ENCODE data around the gene NUDT14.

Gene NUDT14

DNA sequence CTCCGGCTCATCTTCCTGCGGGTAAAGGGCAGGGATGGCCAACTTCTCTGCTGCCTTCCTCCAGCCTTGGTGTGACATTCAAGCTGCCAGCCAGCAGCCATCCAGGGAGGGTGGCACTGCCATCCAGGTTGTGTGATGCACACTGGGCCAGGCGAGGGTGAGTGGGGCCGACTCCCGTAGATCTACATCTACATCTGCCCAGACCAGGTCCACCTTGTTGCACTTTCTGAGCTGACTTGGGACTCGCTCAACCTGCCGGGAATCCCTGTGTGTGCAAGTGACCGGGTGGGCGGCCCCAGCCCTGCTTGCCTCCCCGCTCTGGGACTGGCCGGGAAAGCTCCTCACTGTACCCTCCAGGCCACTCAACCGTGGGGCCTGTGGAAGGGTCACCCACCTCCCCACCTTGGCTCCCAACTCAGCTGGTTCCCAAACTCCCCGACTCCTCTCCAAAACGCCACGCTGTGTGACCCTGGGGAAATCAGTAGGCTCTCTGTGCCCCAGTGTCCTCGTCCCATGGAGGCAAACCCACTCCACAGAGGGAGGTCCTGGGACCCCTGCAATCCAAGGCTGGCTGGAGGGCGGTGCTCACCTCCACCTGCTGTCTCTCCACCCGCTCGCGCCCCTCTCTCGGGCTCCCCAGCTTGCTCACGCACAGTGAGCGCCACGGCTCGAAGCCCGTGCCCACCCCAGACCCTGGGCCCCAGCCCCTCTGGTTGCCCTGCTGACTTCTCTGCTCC lies 27.2 kb downstream of the NUDT14 start:
- Histone ChIP-seq H3K36me3 (ENCODE audit: low read depth) (peaks cover 11% of the 10 kb centered on the region), H3K9me3 (ENCODE audit: severe bottlenecking) (no peaks in the 10 kb centered on the region), H3K27ac (ENCODE audit: poor library complexity, severe bottlenecking) (no peak overlapping the region), H3K4me3 (ENCODE audit: severe bottlenecking) (no peak overlapping the region), H3K27me3 (ENCODE audit: insufficient read depth, poor library complexity, severe bottlenecking) (no peaks in the 10 kb centered on the region), H3K4me1 (ENCODE audit: insufficient read depth, poor library complexity, severe bottlenecking) (no peaks in the 10 kb centered on the region)
- ATAC-seq (ENCODE audit: low read depth) (0 out of 3 replicates have a peak, but pooled peaks have one; percentile 4), DNase-seq (ENCODE audit: low spot score) (peak; percentile 71)
- TF ChIP-seq, protein P1, sequence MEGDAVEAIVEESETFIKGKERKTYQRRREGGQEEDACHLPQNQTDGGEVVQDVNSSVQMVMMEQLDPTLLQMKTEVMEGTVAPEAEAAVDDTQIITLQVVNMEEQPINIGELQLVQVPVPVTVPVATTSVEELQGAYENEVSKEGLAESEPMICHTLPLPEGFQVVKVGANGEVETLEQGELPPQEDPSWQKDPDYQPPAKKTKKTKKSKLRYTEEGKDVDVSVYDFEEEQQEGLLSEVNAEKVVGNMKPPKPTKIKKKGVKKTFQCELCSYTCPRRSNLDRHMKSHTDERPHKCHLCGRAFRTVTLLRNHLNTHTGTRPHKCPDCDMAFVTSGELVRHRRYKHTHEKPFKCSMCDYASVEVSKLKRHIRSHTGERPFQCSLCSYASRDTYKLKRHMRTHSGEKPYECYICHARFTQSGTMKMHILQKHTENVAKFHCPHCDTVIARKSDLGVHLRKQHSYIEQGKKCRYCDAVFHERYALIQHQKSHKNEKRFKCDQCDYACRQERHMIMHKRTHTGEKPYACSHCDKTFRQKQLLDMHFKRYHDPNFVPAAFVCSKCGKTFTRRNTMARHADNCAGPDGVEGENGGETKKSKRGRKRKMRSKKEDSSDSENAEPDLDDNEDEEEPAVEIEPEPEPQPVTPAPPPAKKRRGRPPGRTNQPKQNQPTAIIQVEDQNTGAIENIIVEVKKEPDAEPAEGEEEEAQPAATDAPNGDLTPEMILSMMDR (IDR thresholded peaks at IDR 0.05; ENCODE audit: poor library complexity, severe bottlenecking): no peak

GRCh38 chr14:105153331-105153731 lies 27.8 kb downstream of the NUDT14 start:
- no peak overlapping the region for H3K27ac ChIP-seq (ENCODE audit: poor library complexity, severe bottlenecking)

DNA sequence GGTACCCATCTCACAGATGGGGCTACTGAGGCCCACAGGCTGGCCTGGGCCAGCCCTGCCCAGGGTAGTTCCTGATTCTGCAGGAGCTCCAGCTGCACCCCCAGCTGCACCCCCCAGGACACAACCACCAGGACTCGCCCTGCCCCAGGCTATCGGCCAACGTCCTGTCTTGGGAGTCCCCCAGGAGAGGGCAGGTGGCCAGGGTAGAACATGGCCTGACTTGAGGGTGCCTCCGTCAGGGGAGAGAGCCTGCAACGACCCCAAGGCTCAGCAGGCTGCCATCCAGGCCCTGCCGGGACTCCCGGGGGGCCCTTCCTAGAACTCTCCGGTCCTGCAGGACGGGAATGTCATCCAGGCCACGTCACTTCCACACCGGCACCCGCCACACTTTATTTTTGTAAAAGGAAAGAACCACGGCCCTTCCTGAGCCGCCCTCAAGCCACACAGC lies 28.3 kb downstream of the NUDT14 start:
- TF ChIP-seq, protein P1 (IDR thresholded peaks at IDR 0.05; ENCODE audit: poor library complexity, severe bottlenecking): no peak
- Histone ChIP-seq H3K4me1 (ENCODE audit: insufficient read depth, poor library complexity, severe bottlenecking) (no peaks in the 10 kb centered on the region), H3K27me3 (ENCODE audit: insufficient read depth, poor library complexity, severe bottlenecking) (no peaks in the 10 kb centered on the region), H3K9me3 (ENCODE audit: severe bottlenecking) (no peaks in the 10 kb centered on the region), H3K27ac (ENCODE audit: poor library complexity, severe bottlenecking) (no peak overlapping the region), H3K4me3 (ENCODE audit: severe bottlenecking) (no peak overlapping the region), H3K36me3 (ENCODE audit: low read depth) (peaks cover 11% of the 10 kb centered on the region)
- ATAC-seq (ENCODE audit: low read depth): no peak
- peak; percentile 72 for DNase-seq (ENCODE audit: low spot score)

More at GRCh38 chr14:105153331-105153731, 27.8 kb downstream of the NUDT14 start:
- H3K36me3 ChIP-seq (ENCODE audit: low read depth): peaks cover 11% of the 10 kb centered on the region
- ATAC-seq (ENCODE audit: low read depth): no peak
- DNase-seq (ENCODE audit: low spot score): peak; percentile 74
- H3K4me3 ChIP-seq (ENCODE audit: severe bottlenecking): no peak overlapping the region
- H3K4me1 ChIP-seq (ENCODE audit: insufficient read depth, poor library complexity, severe bottlenecking): no peaks in the 10 kb centered on the region
- H3K27me3 ChIP-seq (ENCODE audit: insufficient read depth, poor library complexity, severe bottlenecking): no peaks in the 10 kb centered on the region
- H3K9me3 ChIP-seq (ENCODE audit: severe bottlenecking): no peaks in the 10 kb centered on the region
- TF ChIP-seq, protein P1 (IDR thresholded peaks at IDR 0.05; ENCODE audit: poor library complexity, severe bottlenecking): no peak

DNA sequence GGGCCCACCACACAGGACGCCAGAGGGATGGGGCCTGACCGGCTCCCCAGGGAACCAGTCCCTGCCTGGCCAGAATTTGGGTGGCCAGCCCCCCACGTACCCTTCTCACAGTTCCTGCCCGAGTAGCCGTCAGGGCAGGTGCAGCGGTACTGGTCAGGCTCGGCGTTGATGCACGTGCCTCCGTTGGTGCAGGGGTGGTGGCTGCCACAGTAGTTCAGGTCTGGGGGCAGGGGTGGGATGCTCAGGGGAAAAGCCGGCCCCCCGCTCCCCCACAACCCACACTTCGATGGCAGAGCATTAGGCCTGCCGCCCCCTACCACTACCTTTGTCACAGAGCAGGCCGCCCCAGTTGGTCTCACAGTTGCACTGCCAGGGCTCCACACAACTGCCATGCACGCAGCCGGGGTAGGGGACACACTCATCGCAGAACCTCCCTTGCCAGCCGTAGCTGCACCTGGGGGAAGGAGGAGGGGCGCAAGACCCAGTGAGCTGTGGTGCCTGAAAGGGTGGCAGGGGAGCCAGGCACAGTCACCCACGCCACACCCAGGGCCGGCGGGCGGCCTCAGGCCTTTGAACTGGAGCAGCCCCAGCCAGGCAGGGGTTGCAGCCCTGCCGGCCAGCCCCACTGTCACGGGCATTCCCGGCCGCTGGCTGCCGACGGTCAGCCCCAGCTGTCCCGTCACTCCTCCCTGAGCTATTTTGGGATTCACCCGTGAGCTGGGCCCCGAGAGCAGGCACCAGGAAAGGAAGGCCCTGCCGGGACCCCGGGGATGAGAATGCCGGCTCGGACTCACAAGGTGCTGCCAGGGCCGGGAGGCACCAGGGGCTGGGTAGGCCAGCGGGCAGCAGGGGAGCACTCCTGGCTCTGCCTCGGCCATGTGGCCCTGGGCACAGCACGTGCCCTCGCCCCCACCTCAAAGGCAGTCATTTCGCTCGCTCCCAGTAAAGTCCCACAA lies 29.0 kb downstream of the NUDT14 start:
- DNase-seq (ENCODE audit: low spot score) (peak; percentile 78), ATAC-seq (ENCODE audit: low read depth) (no peak)
- no peak overlapping the region for H3K4me3 ChIP-seq (ENCODE audit: severe bottlenecking)
- H3K4me1 ChIP-seq (ENCODE audit: insufficient read depth, poor library complexity, severe bottlenecking): no peaks in the 10 kb centered on the region
- no peak overlapping the region for H3K27ac ChIP-seq (ENCODE audit: poor library complexity, severe bottlenecking)
- no peaks in the 10 kb centered on the region for H3K9me3 ChIP-seq (ENCODE audit: severe bottlenecking)
- H3K36me3 ChIP-seq (ENCODE audit: low read depth): peaks cover 13% of the 10 kb centered on the region
- TF ChIP-seq, protein P1 (IDR thresholded peaks at IDR 0.05; ENCODE audit: poor library complexity, severe bottlenecking): no peak
- H3K27me3 ChIP-seq (ENCODE audit: insufficient read depth, poor library complexity, severe bottlenecking): no peaks in the 10 kb centered on the region

Data from RWPE2 (cell line).